ENCODE measurements around the gene MRPS10. TPM values are rescaled to one million over a fixed set of nuclear protein-coding genes. Genes with fewer than 3 reads are reported as not detected.

The MRPS10 gene
- total RNA-seq, 3 donors from 2014 or later, result 49.7 to 54.1 (median 52.1) TPM

DNA sequence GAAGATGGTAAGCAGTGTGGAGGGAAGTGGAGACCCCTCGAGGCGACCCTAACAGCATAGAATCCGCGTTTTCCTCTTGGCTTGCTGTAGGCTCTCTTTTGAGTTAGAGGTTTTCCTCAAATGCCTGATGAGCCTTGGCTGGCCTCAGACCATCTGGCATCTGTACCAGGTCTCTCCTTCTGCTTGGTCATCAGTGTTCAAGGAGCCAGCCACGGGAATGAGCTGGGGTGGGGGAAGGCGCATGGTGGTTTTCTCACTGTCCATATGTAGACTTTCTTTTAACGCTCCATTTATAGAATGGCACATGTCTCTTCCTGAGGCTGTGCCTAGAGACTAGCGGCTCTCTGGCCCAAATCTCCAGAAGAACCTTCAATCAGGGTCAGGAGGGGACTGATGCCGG is 52.6 kb downstream of the MRPS10 start:
- no peak for ATAC-seq
- DNase-seq, result no peak
- peaks cover 3% of the 10 kb centered on the region for H3K27me3 Mint-ChIP-seq (ENCODE audit: low read depth)
- H3K4me1 Mint-ChIP-seq (ENCODE audit: low read depth), result no peaks in the 10 kb centered on the region
- H3K4me3 Mint-ChIP-seq, result no peak overlapping the region
- no peaks in the 10 kb centered on the region for H3K36me3 Mint-ChIP-seq (ENCODE audit: insufficient read depth)
- H3K9me3 Mint-ChIP-seq, result no peaks in the 10 kb centered on the region

DNA sequence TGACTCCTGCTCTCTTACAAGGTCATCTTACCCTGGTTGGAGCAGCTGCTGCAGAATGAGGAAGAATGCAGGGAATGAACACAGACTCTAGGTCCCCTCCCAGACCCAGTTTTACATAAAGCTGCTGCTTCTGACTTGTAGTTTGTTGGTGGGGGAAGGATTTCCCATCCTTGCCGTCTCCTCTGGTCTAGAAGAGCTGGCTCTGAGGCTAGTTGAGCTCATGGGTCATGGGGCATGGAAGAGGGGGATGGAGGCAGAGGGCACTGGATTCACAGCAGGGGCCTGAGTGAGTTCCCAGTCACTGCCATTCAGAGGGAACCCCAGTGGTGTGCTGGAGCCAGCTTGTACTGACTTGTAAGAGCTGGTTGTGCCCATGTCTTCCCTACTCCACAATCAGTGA is 53.7 kb downstream of the MRPS10 start:
- H3K4me3 Mint-ChIP-seq, result no peak overlapping the region
- H3K36me3 Mint-ChIP-seq (ENCODE audit: insufficient read depth), result no peaks in the 10 kb centered on the region
- DNase-seq, result no peak
- H3K9me3 Mint-ChIP-seq, result no peaks in the 10 kb centered on the region
- H3K27me3 Mint-ChIP-seq (ENCODE audit: low read depth), result peaks cover 3% of the 10 kb centered on the region
- ATAC-seq, result no peak
- no peaks in the 10 kb centered on the region for H3K4me1 Mint-ChIP-seq (ENCODE audit: low read depth)

DNA sequence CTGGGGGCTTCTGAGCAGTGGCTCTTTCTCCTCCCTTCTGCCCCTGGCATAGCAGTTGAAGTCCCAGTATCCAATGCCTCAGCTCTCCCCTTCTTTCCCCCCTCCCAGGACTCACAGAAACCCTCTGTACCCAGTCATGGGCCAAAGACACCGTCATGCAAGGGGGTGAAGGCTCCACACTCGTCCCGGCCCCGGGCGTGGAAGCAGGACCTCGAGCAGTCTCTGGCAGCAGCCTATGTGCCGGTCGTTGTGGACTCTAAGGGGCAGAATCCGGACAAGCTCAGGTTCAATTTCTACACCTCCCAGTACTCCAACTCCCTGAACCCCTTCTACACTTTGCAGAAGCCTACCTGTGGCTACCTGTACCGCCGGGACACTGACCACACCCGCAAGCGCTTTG is 54.8 kb downstream of the MRPS10 start:
- ATAC-seq, result no peak
- no peak for DNase-seq
- Mint-ChIP-seq H3K4me3 (no peak overlapping the region), H3K4me1 (ENCODE audit: low read depth) (no peaks in the 10 kb centered on the region), H3K36me3 (ENCODE audit: insufficient read depth) (no peaks in the 10 kb centered on the region), H3K9me3 (no peaks in the 10 kb centered on the region), H3K27me3 (ENCODE audit: low read depth) (peaks cover 3% of the 10 kb centered on the region)

DNA sequence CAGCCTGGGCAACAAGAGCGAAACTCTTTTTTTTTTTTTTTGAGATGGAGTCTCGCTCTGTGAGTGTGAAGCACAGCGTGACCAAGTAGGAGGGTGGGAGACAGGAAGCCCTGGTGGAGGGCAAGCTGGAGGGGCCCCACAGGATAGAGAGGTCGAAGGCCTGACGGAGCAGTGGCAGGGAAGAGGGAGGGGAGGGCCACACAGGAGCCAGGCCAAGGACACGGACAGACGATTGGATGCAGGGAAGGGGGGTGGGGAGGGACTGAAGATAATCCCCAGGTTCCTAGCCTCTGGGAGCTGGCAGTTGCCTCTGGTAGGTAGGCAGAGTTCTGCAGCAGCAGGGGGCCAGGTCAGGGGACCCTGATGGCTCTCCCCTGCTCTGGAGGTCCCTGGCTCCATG is 55.3 kb downstream of the MRPS10 start:
- H3K36me3 Mint-ChIP-seq (ENCODE audit: insufficient read depth), result no peaks in the 10 kb centered on the region
- peaks cover 3% of the 10 kb centered on the region for H3K27me3 Mint-ChIP-seq (ENCODE audit: low read depth)
- ATAC-seq, result no peak
- DNase-seq, result no peak
- no peak overlapping the region for H3K4me3 Mint-ChIP-seq
- H3K4me1 Mint-ChIP-seq (ENCODE audit: low read depth), result no peaks in the 10 kb centered on the region
- no peaks in the 10 kb centered on the region for H3K9me3 Mint-ChIP-seq

DNA sequence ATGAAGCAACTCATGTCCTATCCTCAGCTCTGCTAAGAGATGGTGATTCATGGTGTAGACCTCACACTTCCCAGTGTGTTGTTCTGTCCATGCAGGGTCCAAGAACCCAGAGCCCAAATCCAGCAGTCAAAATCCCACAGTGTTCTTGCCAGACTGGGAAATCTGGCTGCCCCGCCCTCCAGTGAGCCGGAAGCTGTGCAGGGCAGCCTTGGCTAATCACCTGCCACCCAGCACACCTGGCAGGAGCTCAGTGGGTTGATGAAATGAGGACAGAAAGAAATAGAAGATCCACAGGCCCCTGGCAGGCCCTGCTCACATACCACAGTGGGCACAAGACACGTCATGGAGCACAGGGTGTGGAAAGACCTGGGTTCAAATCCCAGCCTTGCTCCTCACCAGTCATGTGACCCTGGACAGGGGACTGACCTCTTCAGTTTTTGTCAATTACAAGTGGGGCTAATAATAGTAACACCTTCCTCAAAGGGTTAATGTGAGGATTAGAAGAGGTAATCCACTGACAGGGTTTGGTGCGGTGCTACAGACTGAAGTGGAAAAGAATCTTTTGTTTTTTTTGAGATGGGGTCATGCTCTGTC is 58.1 kb downstream of the MRPS10 start:
- peaks cover 3% of the 10 kb centered on the region for H3K27me3 Mint-ChIP-seq (ENCODE audit: low read depth)
- H3K4me3 Mint-ChIP-seq, result no peak overlapping the region
- H3K9me3 Mint-ChIP-seq, result no peaks in the 10 kb centered on the region
- H3K36me3 Mint-ChIP-seq (ENCODE audit: insufficient read depth), result no peaks in the 10 kb centered on the region
- no peak for DNase-seq
- ATAC-seq, result no peak
- no peaks in the 10 kb centered on the region for H3K4me1 Mint-ChIP-seq (ENCODE audit: low read depth)

DNA sequence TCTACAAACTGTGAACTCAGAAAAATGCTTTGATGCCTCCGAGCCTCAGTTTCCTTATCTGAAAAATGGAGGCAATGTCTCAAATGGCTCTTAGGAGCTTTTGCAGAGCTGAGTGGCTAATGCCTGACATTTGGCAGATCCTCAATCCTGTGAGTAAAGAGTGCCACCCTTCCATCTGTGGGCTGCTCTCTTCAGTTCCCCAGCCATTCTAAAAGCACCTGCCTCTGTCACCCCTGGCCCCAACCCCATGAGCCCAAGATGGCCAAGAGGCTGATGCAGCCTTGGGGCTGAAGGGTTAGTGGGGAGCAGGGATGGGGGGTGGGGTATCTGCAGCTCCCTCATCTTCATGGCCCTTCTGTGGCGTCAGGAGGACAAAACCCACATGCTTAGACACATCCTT is 59.0 kb downstream of the MRPS10 start:
- ATAC-seq, result no peak
- no peak overlapping the region for H3K4me3 Mint-ChIP-seq
- no peak for DNase-seq
- peaks cover 3% of the 10 kb centered on the region for H3K27me3 Mint-ChIP-seq (ENCODE audit: low read depth)
- H3K36me3 Mint-ChIP-seq (ENCODE audit: insufficient read depth), result no peaks in the 10 kb centered on the region
- H3K4me1 Mint-ChIP-seq (ENCODE audit: low read depth), result no peaks in the 10 kb centered on the region
- H3K9me3 Mint-ChIP-seq, result no peaks in the 10 kb centered on the region

DNA sequence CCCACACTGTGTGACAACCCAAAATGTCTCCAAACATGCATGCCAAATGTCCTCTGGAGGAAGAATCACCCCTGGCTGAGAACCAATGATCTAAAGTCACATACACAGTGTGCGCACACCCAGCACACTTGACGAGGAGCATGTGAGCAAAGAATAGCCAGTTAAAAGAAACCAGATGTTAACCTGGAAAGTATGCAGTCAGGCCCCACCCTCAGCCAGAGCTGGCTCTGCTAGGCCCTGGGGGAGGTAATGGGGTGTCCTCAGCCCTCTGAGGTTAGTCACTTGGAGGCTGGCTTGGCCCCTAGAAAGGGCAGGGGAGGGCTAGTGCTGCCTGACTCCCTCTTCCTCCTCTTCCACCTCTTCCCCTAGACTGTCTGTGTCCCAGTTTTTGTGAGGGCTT is 59.6 kb downstream of the MRPS10 start:
- H3K4me3 Mint-ChIP-seq, result no peak overlapping the region
- ATAC-seq, result no peak

More for the DNA sequence above, 59.6 kb downstream of the MRPS10 start:
- Mint-ChIP-seq H3K9me3 (no peaks in the 10 kb centered on the region), H3K36me3 (ENCODE audit: insufficient read depth) (no peaks in the 10 kb centered on the region), H3K27me3 (ENCODE audit: low read depth) (peaks cover 2% of the 10 kb centered on the region), H3K4me1 (ENCODE audit: low read depth) (no peaks in the 10 kb centered on the region)
- DNase-seq, result no peak

Other genes with a start within 250 kb of the MRPS10 start
- 10 to 100 TPM; 35.7 to 39.9 (median 38.2) TPM for gene TAF8, start 167.3 kb downstream of the MRPS10 start, total RNA-seq
- under 1 TPM; 0.11 to 0.30 (median 0.29) TPM for gene C6orf132, start 75.2 kb downstream of the MRPS10 start, total RNA-seq
- gene GUCA1A, start 44.5 kb downstream of the MRPS10 start, total RNA-seq, result not detected
- 1 to 10 TPM in 2 of 3 donors, under 1 TPM in 1; 0.47 to 1.8 (median 1.2) TPM for gene GUCA1B, start 22.9 kb downstream of the MRPS10 start, total RNA-seq
- gene TRERF1, start 234.1 kb upstream of the MRPS10 start, total RNA-seq, result 1 to 10 TPM; 8.9 to 9.4 (median 9.0) TPM

All from activated T-cell treated with anti-CD3 and anti-CD28 coated beads, Interleukin-2, amount 50 U/mL, for 4 hours (primary cell).